Cardiac fibroblast (primary cell): ENCODE results near the gene PAF1.

Experiments
- DNase-seq, 2 donors: peaks; one replicate each; pipeline versions ENCODE4 v3.0.0 to v3.0.0-alpha.2; 2010; ENCODE audit warnings: low read depth in 2 of 2
- H3K4me3 ChIP-seq, 2 donors: replicated peaks in 1 of 2; 1 replicate in 1 of 2; 2 replicates in 1 of 2; pipeline ENCODE4 v1.5.1; 2011; ENCODE audit warnings: low read depth in 2 of 2, low read length in 2 of 2, mild to moderate bottlenecking in 2 of 2, moderate library complexity in 1 of 2
- CTCF ChIP-seq: IDR thresholded peaks from one replicate; pipeline ENCODE4 v1.5.1; 2011; ENCODE audit warnings: low read depth, mild to moderate bottlenecking, low read length, inconsistent platforms

Gene PAF1

DNA sequence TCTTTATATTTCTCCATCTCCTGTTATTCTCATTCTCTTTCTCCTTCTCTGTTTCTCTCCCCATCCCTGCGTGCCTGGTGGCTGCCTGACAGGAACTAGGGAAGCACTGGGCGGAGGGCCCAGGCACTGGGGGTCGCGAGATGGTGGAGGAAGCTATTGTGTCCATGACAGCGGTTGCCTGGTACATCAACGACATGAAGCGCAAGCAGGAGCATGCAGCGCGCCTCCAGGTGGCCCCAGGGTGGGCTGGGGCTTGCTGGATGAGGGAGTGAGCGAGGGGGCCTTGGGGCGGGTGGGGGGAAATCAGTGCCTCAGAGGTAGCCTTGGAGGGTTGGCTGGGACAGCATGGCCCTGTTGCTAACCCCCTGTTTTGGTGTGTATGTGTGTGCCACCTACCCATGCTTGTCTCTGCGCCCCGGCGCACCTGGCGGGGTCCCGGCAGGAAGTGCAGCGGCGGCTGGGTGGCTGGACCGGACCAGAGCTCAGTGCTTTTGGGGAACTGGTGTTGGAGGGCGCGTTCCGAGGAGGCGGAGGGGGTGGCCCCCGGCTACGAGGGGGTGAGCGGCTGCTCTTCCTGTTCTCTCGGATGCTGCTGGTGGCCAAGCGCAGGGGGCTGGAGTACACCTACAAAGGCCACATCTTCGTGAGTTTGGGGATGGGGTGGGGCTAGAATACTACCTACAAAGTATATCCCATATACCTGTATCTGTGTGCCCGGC lies 26.7 kb upstream of the PAF1 start:
- TF ChIP-seq CTCF = no peak
- DNase-seq = no peak
- H3K4me3 ChIP-seq = no peak overlapping the region

- no peak overlapping the region for H3K4me3 ChIP-seq
- no peak for TF ChIP-seq CTCF
- no peak for DNase-seq
Measured at GRCh38 chr19:39416152-39417120, 25.5 kb upstream of the PAF1 start.

DNA sequence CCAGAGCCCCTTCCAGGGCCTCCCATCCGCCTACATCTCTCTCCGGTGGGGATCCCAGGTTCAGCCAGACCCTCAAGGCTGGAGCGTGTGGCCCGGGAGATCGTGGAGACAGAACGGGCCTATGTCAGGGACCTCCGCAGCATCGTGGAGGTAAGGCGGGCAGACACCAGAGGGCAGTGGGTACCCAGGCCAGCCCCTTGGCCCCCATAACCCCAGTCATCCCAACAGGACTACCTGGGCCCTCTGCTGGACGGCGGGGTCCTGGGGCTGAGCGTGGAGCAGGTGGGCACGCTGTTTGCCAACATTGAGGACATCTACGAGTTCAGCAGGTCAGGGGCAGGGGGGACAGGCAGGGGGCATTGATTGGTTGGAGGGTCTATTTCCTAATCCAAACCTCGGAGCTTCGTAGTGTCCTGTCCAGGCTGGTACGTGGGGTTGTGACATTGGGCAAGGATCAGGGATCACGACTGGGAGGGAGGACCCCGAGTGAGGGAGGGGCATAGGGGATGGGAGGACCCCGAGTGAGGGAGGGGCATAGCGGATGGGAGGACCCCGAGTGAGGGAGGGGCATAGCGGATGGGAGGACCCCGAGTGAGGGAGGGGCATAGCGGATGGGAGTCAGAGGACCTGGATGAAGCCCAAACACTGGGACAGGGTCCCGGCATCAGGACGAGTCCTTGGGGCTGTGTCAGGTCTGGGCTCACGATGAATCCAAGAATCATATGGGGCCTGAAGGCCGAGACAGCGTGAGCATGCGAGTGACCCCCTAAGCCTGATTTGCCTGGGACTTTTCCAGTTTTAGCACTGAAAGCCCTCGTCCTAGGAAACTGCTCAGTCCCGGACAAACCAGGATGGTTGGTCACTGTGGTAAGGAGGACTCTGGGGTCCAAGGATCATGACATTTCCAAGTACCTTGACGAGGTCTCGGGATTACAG lies 24.5 kb upstream of the PAF1 start:
- no peak for DNase-seq
- H3K4me3 ChIP-seq = peak overlapping the region; percentile 84 to 87
- TF ChIP-seq CTCF = peak; percentile 2

- H3K4me3 ChIP-seq = peak overlapping the region; percentile 84 to 87
- TF ChIP-seq CTCF = peak; percentile 34
- DNase-seq = peak in 1 of 2 donors; percentile 43
Measured at GRCh38 chr19:39413911-39414608, 23.2 kb upstream of the PAF1 start.

DNA sequence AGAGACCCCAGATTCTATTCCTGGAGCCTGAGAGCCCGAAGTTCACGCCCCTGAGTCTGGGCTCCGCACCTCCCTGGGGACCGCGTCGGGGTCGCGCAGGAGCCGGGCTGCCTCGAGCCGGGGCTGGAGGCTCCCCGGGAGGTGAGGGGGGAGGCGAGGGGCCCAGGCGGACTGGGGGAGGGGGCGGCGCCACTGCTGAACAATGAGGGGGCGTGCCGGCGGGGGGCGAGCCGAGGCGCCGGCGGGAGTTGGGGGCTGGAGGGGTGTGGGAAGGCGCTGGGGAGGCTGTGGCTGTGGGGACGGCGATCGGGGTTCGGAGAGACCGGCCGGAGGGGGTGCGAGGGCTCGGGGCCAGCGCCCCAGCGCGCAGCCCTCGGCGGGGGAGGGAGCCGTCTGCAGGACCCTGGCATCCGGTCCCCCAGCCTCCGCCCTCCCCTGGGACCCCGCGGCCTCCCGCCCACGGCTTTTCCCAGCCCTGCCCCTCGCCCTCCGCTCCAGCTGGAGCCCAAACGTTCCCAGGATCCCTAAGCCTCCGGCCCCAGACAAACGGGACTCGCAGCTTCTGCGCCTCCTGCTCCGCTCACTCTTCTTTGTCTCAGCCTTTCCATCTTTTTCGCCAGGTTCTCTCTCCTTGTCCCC lies 22.5 kb upstream of the PAF1 start:
- peak; percentile 57 to 83 for DNase-seq
- peak overlapping the region; percentile 84 to 87 for H3K4me3 ChIP-seq
- TF ChIP-seq CTCF = no peak
